HCT116 (cell line): ENCODE measurements around the gene BNIP1. TPM values are rescaled to one million over a fixed set of nuclear protein-coding genes. Genes with fewer than 3 reads are reported as not detected.

Experiments used
- ATAC-seq: fragments of 200-7000 bp; cut with Tn5 transposase; 2 replicates; pipeline ENCODE4 v1.9.1; 2020; ENCODE audit warnings: mild to moderate bottlenecking, moderate library complexity
- BruUV-seq: library from RNA; stranded (reverse); fragments of 400-500 nt; replicated peaks from 2 replicates; lab custom pipeline; 2021; lab: Mats Ljungman, UMichigan
- CTCF ChIA-PET: fragments of 300-600 bp; sonication (Branson Sonifier 250); formaldehyde crosslinking; loops from one replicate; lab custom pipeline; 2021; ENCODE audit warnings: antibody characterized with exemption; lab: Charles Lee
- POLR2A ChIA-PET: fragments of 300-600, 350-600 bp; sonication (Branson Sonifier 250); formaldehyde crosslinking; loops from one replicate; lab custom pipeline; 2021; ENCODE audit warnings: antibody characterized with exemption; lab: Charles Lee
- RAD21 ChIA-PET, 2 experiments: fragments of 300-600 bp; sonication (Branson Sonifier 250); formaldehyde crosslinking; loops; one replicate each; lab custom pipeline; 2023; ENCODE audit warnings: low total read pairs in 2 of 2; ENCODE audit not compliant: uncharacterized antibody in 2 of 2, unreplicated experiment in 2 of 2, low non-redundant PET in 1 of 2; lab: Charles Lee
- DNase-seq: peaks from one replicate; pipeline ENCODE4 v3.0.0-alpha.2; 2010; ENCODE audit warnings: low read depth, low spot score
- H2AFZ ChIP-seq: fragments of 200-600 bp; shearing (Covaris generic), sonication (generic); 2 replicates; pipeline ENCODE4 v1.6.1; 2017; ENCODE audit warnings: low read depth, mixed run types, mixed read lengths, antibody characterized with exemption, low read length; ENCODE audit not compliant: poor library complexity, severe bottlenecking
- H3K27ac ChIP-seq: 2 replicates; pipeline ENCODE4 v1.5.1; 2012; ENCODE audit warnings: low read depth, low read length
- H3K27me3 ChIP-seq: fragments of 200-600 bp; sonication (generic); 2 replicates; pipeline ENCODE4 v1.6.1; 2016; ENCODE audit warnings: mixed run types, low read length, mixed read lengths; ENCODE audit not compliant: insufficient read depth
- H3K36me3 ChIP-seq, 2 experiments: fragments of 200-500 bp in 1 of 2; fragments of 200-600 bp in 1 of 2; sonication (Bioruptor generic) in 1 of 2; sonication (generic) in 1 of 2; 2 replicates each; pipeline versions ENCODE4 v1.5.1 to v1.6.1; 2014 to 2016; ENCODE audit warnings: low read length in 2 of 2, inconsistent platforms in 1 of 2, mixed read lengths in 1 of 2, mixed run types in 1 of 2; ENCODE audit not compliant: insufficient read depth in 2 of 2, control insufficient read depth in 1 of 2
- H3K4me1 ChIP-seq, 2 experiments: fragments of 200-600 bp in 1 of 2; sonication (generic) in 1 of 2; 2 replicates each; pipeline versions ENCODE4 v1.5.1 to v1.6.1; 2012 to 2017; ENCODE audit warnings: low read length in 2 of 2, inconsistent platforms in 1 of 2, mild to moderate bottlenecking in 1 of 2, mixed read lengths in 1 of 2, mixed run types in 1 of 2, moderate library complexity in 1 of 2; ENCODE audit not compliant: insufficient read depth in 2 of 2, control insufficient read depth in 1 of 2
- H3K4me2 ChIP-seq: fragments of 200-600 bp; sonication (generic); 2 replicates; pipeline ENCODE4 v1.6.1; 2017; ENCODE audit warnings: mixed run types, low read length, mixed read lengths
- H3K4me3 ChIP-seq, 2 experiments: fragments of 200-600 bp in 1 of 2; sonication (generic) in 1 of 2; replicated peaks in 1 of 2; 2 replicates each; pipeline ENCODE4 v1.5.1; 2011 to 2016; ENCODE audit warnings: low read length in 2 of 2, control low read depth in 1 of 2, low read depth in 1 of 2, mild to moderate bottlenecking in 1 of 2, mixed read lengths in 1 of 2, mixed run types in 1 of 2
- H3K79me2 ChIP-seq: fragments of 200-600 bp; sonication (generic); 2 replicates; pipeline ENCODE4 v1.6.1; 2017; ENCODE audit warnings: mild to moderate bottlenecking, mixed run types, low read length, moderate library complexity, mixed read lengths; ENCODE audit not compliant: insufficient read depth
- H3K9ac ChIP-seq: fragments of 200-600 bp; sonication (generic); 2 replicates; pipeline ENCODE4 v1.6.1; 2016; ENCODE audit warnings: low read length, mixed read lengths
- H3K9me2 ChIP-seq: fragments of 200-600 bp; sonication (generic), shearing (Covaris generic); 2 replicates; pipeline ENCODE4 v1.6.1; 2017; ENCODE audit warnings: mixed run types, mild to moderate bottlenecking, moderate library complexity; ENCODE audit not compliant: insufficient read depth
- H3K9me3 ChIP-seq, 2 experiments: fragments of 200-500 bp in 1 of 2; fragments of 200-600 bp in 1 of 2; sonication (Bioruptor generic) in 1 of 2; sonication (generic) in 1 of 2; 2 replicates each; pipeline ENCODE4 v1.6.1; 2014 to 2017; ENCODE audit warnings: low read length in 2 of 2, mixed read lengths in 2 of 2, inconsistent platforms in 1 of 2, low read depth in 1 of 2, mild to moderate bottlenecking in 1 of 2, mixed run types in 1 of 2, moderate library complexity in 1 of 2; ENCODE audit not compliant: control insufficient read depth in 1 of 2, insufficient read depth in 1 of 2
- H4K20me1 ChIP-seq: fragments of 200-600 bp; sonication (generic), shearing (Covaris generic); 2 replicates; pipeline ENCODE4 v1.6.1; 2017; ENCODE audit warnings: mixed run types, mild to moderate bottlenecking, moderate library complexity; ENCODE audit not compliant: insufficient read depth
- ATF3 ChIP-seq: IDR thresholded peaks from 2 replicates; pipeline ENCODE4 v1.6.1; 2012
- CBX3 ChIP-seq: IDR thresholded peaks from 2 replicates; pipeline ENCODE4 v1.6.1; 2012; ENCODE audit warnings: low read depth
- CEBPB ChIP-seq: IDR thresholded peaks from 2 replicates; pipeline ENCODE4 v1.6.1; 2012; ENCODE audit warnings: low read depth
- CTCF ChIP-seq, 3 experiments: fragments of 200-600 bp in 1 of 3; sonication (generic) in 1 of 3; IDR thresholded peaks in 2 of 3; conservative IDR thresholded peaks in 1 of 3; 2 replicates each; pipeline ENCODE4 v1.5.1; 2012 to 2017; ENCODE audit warnings: low read depth in 2 of 3, low read length in 2 of 3, antibody characterized with exemption in 1 of 3, borderline replicate concordance in 1 of 3, control low read depth in 1 of 3, mild to moderate bottlenecking in 1 of 3, mixed read lengths in 1 of 3, mixed run types in 1 of 3, moderate library complexity in 1 of 3; ENCODE audit not compliant: insufficient read depth in 1 of 3
- EGR1 ChIP-seq: IDR thresholded peaks from 2 replicates; pipeline ENCODE4 v1.6.1; 2012; ENCODE audit warnings: low read depth
- EZH2 ChIP-seq: fragments of 200-600 bp; sonication (generic); IDR thresholded peaks from 2 replicates; pipeline ENCODE4 v1.6.1; 2017; ENCODE audit warnings: antibody characterized with exemption, mixed run types
- EZH2phosphoT487 ChIP-seq: fragments of 200-600 bp; IDR thresholded peaks from 2 replicates; pipeline ENCODE4 v1.6.1; 2018; ENCODE audit warnings: antibody characterized with exemption, borderline replicate concordance
- FOSL1 ChIP-seq: IDR thresholded peaks from 2 replicates; pipeline ENCODE4 v1.6.1; 2012; ENCODE audit warnings: low read depth
- JUND ChIP-seq: IDR thresholded peaks from 2 replicates; pipeline ENCODE4 v1.6.1; 2012
- POLR2A ChIP-seq: IDR thresholded peaks from 2 replicates; pipeline ENCODE4 v1.7.0; 2011; ENCODE audit warnings: borderline replicate concordance; ENCODE audit not compliant: insufficient read depth, insufficient read length; ENCODE audit errors: extremely low read depth
- POLR2AphosphoS5 ChIP-seq: IDR thresholded peaks from 2 replicates; pipeline ENCODE4 v1.6.1; 2011; ENCODE audit warnings: mild to moderate bottlenecking, low read depth, low read length, moderate library complexity
- RAD21 ChIP-seq: IDR thresholded peaks from 2 replicates; pipeline ENCODE4 v1.6.1; 2012; ENCODE audit warnings: low read depth, mild to moderate bottlenecking
- SIN3A ChIP-seq: IDR thresholded peaks from 2 replicates; pipeline ENCODE4 v1.6.1; 2012; ENCODE audit warnings: low read depth
- SRF ChIP-seq: IDR thresholded peaks from 2 replicates; pipeline ENCODE4 v1.6.1; 2012; ENCODE audit warnings: low read depth
- ZFX ChIP-seq: fragments of 450-650 bp; IDR thresholded peaks from 2 replicates; pipeline ENCODE4 v1.6.1; 2017
- ZNF274 ChIP-seq: fragments of 200-500 bp; sonication (Bioruptor generic); IDR thresholded peaks from 2 replicates; pipeline ENCODE4 v1.6.1; 2014; ENCODE audit warnings: mild to moderate bottlenecking, low read depth, low read length, inconsistent platforms
- intact Hi-C: fragments of 100-400 bp; cut with micrococcal nuclease; formaldehyde crosslinking; loops from 2 replicates; pipeline ENCODE4 v1.10.0; 2022
- total RNA-seq: library from RNA; stranded (reverse); gene quantifications from one replicate; pipeline ENCODE4 v1.2.1, GENCODE V29; 2021; ENCODE audit not compliant: unreplicated experiment
- TF ChIP-seq, protein P1 (sequence below): IDR thresholded peaks from 2 replicates; pipeline ENCODE4 v1.6.1; 2011; ENCODE audit warnings: mild to moderate bottlenecking, low read length, moderate library complexity; ENCODE audit not compliant: insufficient replicate concordance; ENCODE audit errors: extremely low read depth
- TF ChIP-seq, protein P2 (sequence below): IDR thresholded peaks from 2 replicates; pipeline ENCODE4 v1.6.1; 2012

Gene BNIP1
- total RNA-seq, 1 experiment from 2014 or later, result 18.6 TPM

DNA sequence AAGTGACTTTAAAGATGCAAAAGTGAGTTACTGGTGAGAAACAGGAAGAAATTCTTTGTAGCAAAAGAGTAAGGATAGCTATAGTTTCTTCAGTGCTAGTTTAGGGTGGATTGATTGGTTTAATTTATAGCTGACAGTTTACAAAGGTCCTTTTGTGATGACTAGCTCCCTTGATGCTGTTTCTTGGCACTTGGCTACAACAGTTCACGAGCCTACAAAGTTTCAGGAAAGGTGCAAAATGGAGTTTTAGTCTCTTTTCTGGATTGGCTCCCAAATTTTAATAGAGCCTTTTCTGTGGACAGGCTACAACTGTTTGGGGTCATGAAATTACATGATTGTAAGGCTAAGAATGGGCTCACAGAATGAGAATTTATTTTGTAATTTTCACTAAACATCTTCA, 40.9 kb upstream of the BNIP1 start:
- H3K9me2 ChIP-seq, result no peaks in the 10 kb centered on the region
- CTCF ChIA-PET, result no interaction called here
- no peak overlapping the region for H3K4me2 ChIP-seq
- H3K36me3 ChIP-seq, result no peaks in the 10 kb centered on the region
- no TSS peak for BruUV-seq
- RAD21 ChIA-PET, result no interaction called here
- no peaks in the 10 kb centered on the region for H4K20me1 ChIP-seq
- H3K27me3 ChIP-seq, result no peaks in the 10 kb centered on the region
- TF ChIP-seq EZH2 (no peak), CBX3 (no peak), SRF (no peak), CEBPB (no peak), RAD21 (no peak)
- TF ChIP-seq, protein P1, sequence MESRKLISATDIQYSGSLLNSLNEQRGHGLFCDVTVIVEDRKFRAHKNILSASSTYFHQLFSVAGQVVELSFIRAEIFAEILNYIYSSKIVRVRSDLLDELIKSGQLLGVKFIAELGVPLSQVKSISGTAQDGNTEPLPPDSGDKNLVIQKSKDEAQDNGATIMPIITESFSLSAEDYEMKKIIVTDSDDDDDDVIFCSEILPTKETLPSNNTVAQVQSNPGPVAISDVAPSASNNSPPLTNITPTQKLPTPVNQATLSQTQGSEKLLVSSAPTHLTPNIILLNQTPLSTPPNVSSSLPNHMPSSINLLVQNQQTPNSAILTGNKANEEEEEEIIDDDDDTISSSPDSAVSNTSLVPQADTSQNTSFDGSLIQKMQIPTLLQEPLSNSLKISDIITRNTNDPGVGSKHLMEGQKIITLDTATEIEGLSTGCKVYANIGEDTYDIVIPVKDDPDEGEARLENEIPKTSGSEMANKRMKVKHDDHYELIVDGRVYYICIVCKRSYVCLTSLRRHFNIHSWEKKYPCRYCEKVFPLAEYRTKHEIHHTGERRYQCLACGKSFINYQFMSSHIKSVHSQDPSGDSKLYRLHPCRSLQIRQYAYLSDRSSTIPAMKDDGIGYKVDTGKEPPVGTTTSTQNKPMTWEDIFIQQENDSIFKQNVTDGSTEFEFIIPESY, result no peak
- no peak for ATAC-seq
- H3K9me3 ChIP-seq, result no peaks in the 10 kb centered on the region
- H3K9ac ChIP-seq, result no peak overlapping the region
- intact Hi-C loops, result no loop called here
- H3K4me3 ChIP-seq, result no peak overlapping the region
- no peak overlapping the region for H2AFZ ChIP-seq
- H3K79me2 ChIP-seq, result no peaks in the 10 kb centered on the region
- POLR2A ChIA-PET, result no interaction called here
- no peak overlapping the region for H3K27ac ChIP-seq
- no peak for DNase-seq
- no peaks in the 10 kb centered on the region for H3K4me1 ChIP-seq

- Histone ChIP-seq H3K27ac (no peak overlapping the region), H3K9ac (no peak overlapping the region), H4K20me1 (no peaks in the 10 kb centered on the region), H3K9me2 (no peaks in the 10 kb centered on the region), H3K4me1 (no peaks in the 10 kb centered on the region), H3K9me3 (no peaks in the 10 kb centered on the region), H3K36me3 (no peaks in the 10 kb centered on the region), H2AFZ (no peak overlapping the region), H3K4me2 (no peak overlapping the region), H3K27me3 (no peaks in the 10 kb centered on the region), H3K4me3 (no peak overlapping the region), H3K79me2 (no peaks in the 10 kb centered on the region)
- ChIA-PET RAD21 (no interaction called here), POLR2A (no interaction called here), CTCF (no interaction called here)
- no TSS peak for BruUV-seq
- intact Hi-C loops, result no loop called here
- DNase-seq (no peak), ATAC-seq (no peak)
- TF ChIP-seq, protein P2, sequence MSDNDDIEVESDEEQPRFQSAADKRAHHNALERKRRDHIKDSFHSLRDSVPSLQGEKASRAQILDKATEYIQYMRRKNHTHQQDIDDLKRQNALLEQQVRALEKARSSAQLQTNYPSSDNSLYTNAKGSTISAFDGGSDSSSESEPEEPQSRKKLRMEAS, result no peak
- TF ChIP-seq RAD21 (no peak), ZNF274 (no peak), JUND (no peak), ZFX (no peak), POLR2AphosphoS5 (no peak), POLR2A (no peak), EGR1 (no peak), CTCF (IDR thresholded peaks at IDR 0.05 in 2 of 3, conservative IDR thresholded peaks at IDR 0.05 in 1 of 3; ENCODE audit: borderline replicate concordance in 1 of 3, insufficient read depth in 1 of 3, low read depth in 2 of 3, low read length in 2 of 3) (no peak), FOSL1 (no peak), ATF3 (no peak), EZH2 (no peak), SIN3A (no peak), EZH2phosphoT487 (no peak)
Observed at GRCh38 chr5:173108914-173109313, 35.4 kb upstream of the BNIP1 start.
